HepG2 (cell line): ENCODE results near the gene TMEM95. TPM values are rescaled to one million over a fixed set of nuclear protein-coding genes. Genes with fewer than 3 reads are reported as not detected.
A peak's percentile ranks its signal among the peaks of the same experiment; 100 is the strongest.

Experiments used
- ATF7 ChIP-seq, 2 experiments: fragments of 450-650 bp in 1 of 2; sonication (generic) in 1 of 2; formaldehyde crosslinking in 1 of 2; IDR thresholded peaks; 2 replicates each; pipeline versions ENCODE4 v1.4.0 to v1.6.1; 2016 to 2020; ENCODE audit warnings: antibody characterized with exemption in 1 of 2, mild to moderate bottlenecking in 1 of 2, missing genetic modification reagents in 1 of 2
- KLF11 ChIP-seq: IDR thresholded peaks from 2 replicates; pipeline ENCODE4 v1.6.1; 2016; ENCODE audit warnings: missing compliant biosample characterization
- MTERF4 ChIP-seq: sonication (generic); formaldehyde crosslinking; IDR thresholded peaks from 2 replicates; pipeline ENCODE4 v1.8.0; 2023; ENCODE audit warnings: mild to moderate bottlenecking, missing genetic modification reagents
- NAIF1 ChIP-seq: sonication (generic); formaldehyde crosslinking; IDR thresholded peaks from 2 replicates; pipeline ENCODE4 v1.5.0; 2020; ENCODE audit warnings: mild to moderate bottlenecking, missing genetic modification reagents, borderline replicate concordance
- NONO ChIP-seq, 2 experiments: fragments of 450-650 bp in 1 of 2; sonication (generic) in 1 of 2; formaldehyde crosslinking in 1 of 2; IDR thresholded peaks in 1 of 2; conservative IDR thresholded peaks in 1 of 2; 2 replicates each; pipeline versions ENCODE4 v1.6.1 to v1.8.0; 2017 to 2022; ENCODE audit warnings: mild to moderate bottlenecking in 1 of 2, missing genetic modification reagents in 1 of 2, moderate library complexity in 1 of 2
- POLR2G ChIP-seq: fragments of 200-400 bp; formaldehyde crosslinking; IDR thresholded peaks from 2 replicates; pipeline ENCODE4 v1.6.1; 2018; ENCODE audit warnings: mild to moderate bottlenecking, low read depth, low read length, moderate library complexity
- SALL2 ChIP-seq: sonication (generic); formaldehyde crosslinking; IDR thresholded peaks from 2 replicates; pipeline ENCODE4 v1.8.1; 2023; ENCODE audit warnings: mild to moderate bottlenecking, missing genetic modification reagents, inconsistent platforms
- TMF1 ChIP-seq: sonication (generic); formaldehyde crosslinking; IDR thresholded peaks from 2 replicates; pipeline ENCODE4 v1.8.1; 2022; ENCODE audit warnings: low read depth, missing genetic modification reagents
- TRIM24 ChIP-seq: sonication (generic); formaldehyde crosslinking; IDR thresholded peaks from 2 replicates; pipeline ENCODE4 v1.8.0; 2022; ENCODE audit warnings: mild to moderate bottlenecking, missing genetic modification reagents
- ZBTB49 ChIP-seq: sonication (generic); formaldehyde crosslinking; IDR thresholded peaks from 2 replicates; pipeline ENCODE4 v1.4.0; 2020; ENCODE audit warnings: missing genetic modification reagents, borderline replicate concordance
- ZNF124 ChIP-seq: sonication (generic); formaldehyde crosslinking; IDR thresholded peaks from 2 replicates; pipeline ENCODE4 v1.4.0; 2020; ENCODE audit warnings: missing genetic modification reagents
- ZNF318 ChIP-seq: sonication (generic); formaldehyde crosslinking; IDR thresholded peaks from 2 replicates; pipeline ENCODE4 v1.4.0; 2020; ENCODE audit warnings: mild to moderate bottlenecking, missing genetic modification reagents
- ZNF329 ChIP-seq: sonication (generic); formaldehyde crosslinking; IDR thresholded peaks from 2 replicates; pipeline ENCODE4 v1.9.0; 2021; ENCODE audit warnings: low read depth, mild to moderate bottlenecking, missing genetic modification reagents
- polyA plus RNA-seq, 8 experiments: library from polyadenylated mRNA; depleted of rRNA in 3 of 8; stranded (reverse) in 7 of 8; unstranded in 1 of 8; fragments of >200 nt; fragmentation: Illumina TruSeq in 4 of 8; extraction: Trizol in 4 of 8; gene quantifications; 2 replicates each; pipeline versions ENCODE4 v1.2.1 to v1.2.3, GENCODE V29; 2011 to 2016; ENCODE audit warnings: low read depth in 4 of 8, missing spikeins in 1 of 8, mixed read lengths in 1 of 8; ENCODE audit not compliant: insufficient read depth in 1 of 8
- total RNA-seq, 5 experiments: library from RNA; depleted of rRNA; stranded (reverse); fragments of >200 nt; fragmentation: Illumina TruSeq; extraction: Trizol; gene quantifications; 2 replicates each; pipeline ENCODE4 v1.2.3, GENCODE V29; 2016; ENCODE audit warnings: low read depth in 1 of 5

TMEM95 gene
- total and polyA plus RNA-seq, 2 of the 13 experiments (the other 11 are each of a cell fraction or from before 2014, with no cell fraction given): not detected

DNA sequence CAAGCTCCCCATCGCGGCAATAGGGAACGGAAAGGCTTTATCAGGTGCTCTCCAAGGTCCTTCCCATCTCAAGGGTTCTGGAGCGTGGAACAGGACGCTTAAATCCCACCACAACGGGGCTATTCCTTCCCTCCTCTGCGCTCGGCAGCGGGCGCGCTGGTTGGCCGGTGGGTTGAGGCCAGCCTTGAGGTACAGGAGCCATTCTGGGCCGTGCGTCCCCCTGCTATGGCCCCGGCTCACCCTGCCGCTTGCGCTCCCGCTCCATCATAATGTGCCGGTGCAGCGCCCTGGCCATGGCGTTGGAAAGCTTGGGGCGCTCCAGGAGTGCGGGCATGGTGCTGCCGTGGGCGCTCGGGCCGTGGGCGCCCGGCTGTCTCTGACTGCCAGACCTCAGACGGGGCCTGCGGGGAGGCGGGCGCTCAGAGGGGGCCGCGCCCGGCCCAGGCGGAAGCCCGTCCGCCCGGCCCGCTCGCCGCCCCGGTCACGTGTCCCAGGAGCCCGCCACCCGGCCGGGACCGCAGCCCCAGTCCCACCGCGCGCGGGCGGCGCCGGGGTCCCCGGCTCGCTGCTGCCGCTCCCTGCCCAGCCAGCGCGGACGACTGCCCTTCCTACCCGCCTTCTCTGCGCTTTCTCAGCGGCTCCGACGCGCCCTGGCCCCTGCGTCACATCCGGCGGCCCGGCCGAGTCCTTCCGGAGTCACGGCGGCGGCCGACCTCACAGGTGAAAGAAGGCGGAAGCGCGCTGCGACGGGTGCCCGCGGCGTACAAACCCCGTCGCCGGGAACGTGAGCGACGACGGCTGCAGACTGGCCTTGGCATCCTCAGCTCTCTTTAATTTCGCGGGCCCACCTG lies 40.0 kb upstream of the TMEM95 start, which contains the start of gene GPS2 (continued):
- 0 out of 2 replicates have a peak, but pooled peaks have one; percentile 48 for TF ChIP-seq ZBTB49
- peak; percentile 89 for TF ChIP-seq TMF1 (CRISPR knock-in tag)
- TF ChIP-seq ZNF124: no peak
- no peak for TF ChIP-seq NAIF1
- no peak; the same call in 1 of the 2 replicates for TF ChIP-seq ZNF329 (CRISPR knock-in tag)
- no peak for TF ChIP-seq KLF11
- TF ChIP-seq TRIM24 (CRISPR knock-in tag): no peak
- no peak for TF ChIP-seq ATF7 (IDR thresholded peaks at IDR 0.05)
- TF ChIP-seq ATF7 (CRISPR knock-in tag; IDR thresholded peaks at IDR 0.05): no peak
- TF ChIP-seq ZNF318: no peak
- TF ChIP-seq SALL2: 0 out of 2 replicates have a peak, but pooled peaks have one; percentile 51
- peak; percentile 91 for TF ChIP-seq POLR2G
- TF ChIP-seq NONO (IDR thresholded peaks at IDR 0.05): no peak
- peak; percentile 98 for TF ChIP-seq NONO (CRISPR knock-in tag; conservative IDR thresholded peaks at IDR 0.05)
- TF ChIP-seq MTERF4 (CRISPR knock-in tag): peak; percentile 80; the same call in 1 of the 2 replicates
